H1 (cell line): ENCODE measurements around the gene HNF1B.

Experiments used
- EP300 ChIP-seq, 2 experiments: IDR thresholded peaks; 1 replicate in 1 of 2; 2 replicates in 1 of 2; pipeline ENCODE4 v1.6.1; 2011 to 2012; ENCODE audit warnings: low read depth in 2 of 2, low read length in 2 of 2, mild to moderate bottlenecking in 2 of 2, borderline replicate concordance in 1 of 2, inconsistent platforms in 1 of 2, moderate library complexity in 1 of 2
- EZH2 ChIP-seq: fragments of 200-600 bp; sonication (generic); IDR thresholded peaks from 2 replicates; pipeline ENCODE4 v1.7.1; 2012; ENCODE audit warnings: low read depth, mild to moderate bottlenecking, moderate library complexity, low read length, inconsistent platforms; ENCODE audit not compliant: severe bottlenecking
- MAFK ChIP-seq: IDR thresholded peaks from 2 replicates; pipeline ENCODE4 v1.6.1; 2012; ENCODE audit warnings: low read depth, mild to moderate bottlenecking, improper control_type of control experiment, low read length
- POLR2A ChIP-seq, 2 experiments: IDR thresholded peaks; 1 replicate in 1 of 2; 2 replicates in 1 of 2; pipeline ENCODE4 v1.6.1; 2011; ENCODE audit warnings: low read depth in 2 of 2, low read length in 2 of 2, mild to moderate bottlenecking in 2 of 2; ENCODE audit errors: control extremely low read depth in 1 of 2
- SIRT6 ChIP-seq: IDR thresholded peaks from one replicate; pipeline ENCODE4 v1.7.1; 2012; ENCODE audit warnings: low read length, inconsistent platforms
- TAF1 ChIP-seq: IDR thresholded peaks from 2 replicates; pipeline ENCODE4 v1.6.1; 2011; ENCODE audit warnings: mild to moderate bottlenecking, low read depth, low read length
- YY1 ChIP-seq: IDR thresholded peaks from 2 replicates; pipeline ENCODE4 v1.6.1; 2011; ENCODE audit warnings: low read depth, mild to moderate bottlenecking, low read length
- ZNF274 ChIP-seq: IDR thresholded peaks from 2 replicates; pipeline ENCODE4 v1.7.0; 2012; ENCODE audit warnings: low read length, borderline replicate concordance; ENCODE audit errors: extremely low read depth
- TF ChIP-seq, protein P1 (sequence below), 3 experiments: IDR thresholded peaks; 1 replicate in 2 of 3; 2 replicates in 1 of 3; pipeline versions ENCODE4 v1.5.1 to v1.6.1; 2011; ENCODE audit warnings: low read length in 3 of 3, mild to moderate bottlenecking in 3 of 3, inconsistent platforms in 2 of 3, low read depth in 1 of 3, moderate library complexity in 1 of 3; ENCODE audit not compliant: insufficient read depth in 1 of 3; ENCODE audit errors: control extremely low read depth in 1 of 3
- TF ChIP-seq, protein P2 (sequence below): IDR thresholded peaks from 2 replicates; pipeline ENCODE4 v1.6.1; 2012; ENCODE audit warnings: inconsistent platforms
- TF ChIP-seq, protein P3 (sequence below): IDR thresholded peaks from 2 replicates; pipeline ENCODE4 v1.6.1; 2011; ENCODE audit warnings: low read depth, mild to moderate bottlenecking, low read length; ENCODE audit not compliant: insufficient read depth

DNA sequence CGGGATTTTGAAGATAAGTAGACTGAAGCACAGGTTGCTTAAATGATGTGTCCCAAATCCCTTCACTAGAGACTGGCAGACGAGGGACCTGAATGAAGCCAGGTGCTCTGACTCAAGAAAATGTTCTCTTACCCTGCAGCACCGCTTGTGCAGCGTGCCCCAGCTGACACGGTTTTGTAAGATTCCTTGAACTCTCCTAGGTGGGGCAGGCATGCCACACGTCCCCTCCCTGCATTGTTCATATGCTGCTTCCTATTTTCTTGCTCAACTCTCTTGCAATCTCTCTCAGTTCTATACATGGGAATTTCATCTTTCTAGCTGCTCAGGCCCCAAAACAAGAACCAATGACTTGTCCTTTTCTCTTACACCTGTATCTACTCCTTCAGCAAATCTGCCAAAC is 22.1 kb upstream of the HNF1B start:
- TF ChIP-seq POLR2A (IDR thresholded peaks at IDR 0.05; ENCODE audit: control extremely low read depth in 1 of 2, low read depth in 2 of 2, low read length in 2 of 2), result no peak
- TF ChIP-seq TAF1, result no peak
- no peak for TF ChIP-seq MAFK
- TF ChIP-seq, protein P1, sequence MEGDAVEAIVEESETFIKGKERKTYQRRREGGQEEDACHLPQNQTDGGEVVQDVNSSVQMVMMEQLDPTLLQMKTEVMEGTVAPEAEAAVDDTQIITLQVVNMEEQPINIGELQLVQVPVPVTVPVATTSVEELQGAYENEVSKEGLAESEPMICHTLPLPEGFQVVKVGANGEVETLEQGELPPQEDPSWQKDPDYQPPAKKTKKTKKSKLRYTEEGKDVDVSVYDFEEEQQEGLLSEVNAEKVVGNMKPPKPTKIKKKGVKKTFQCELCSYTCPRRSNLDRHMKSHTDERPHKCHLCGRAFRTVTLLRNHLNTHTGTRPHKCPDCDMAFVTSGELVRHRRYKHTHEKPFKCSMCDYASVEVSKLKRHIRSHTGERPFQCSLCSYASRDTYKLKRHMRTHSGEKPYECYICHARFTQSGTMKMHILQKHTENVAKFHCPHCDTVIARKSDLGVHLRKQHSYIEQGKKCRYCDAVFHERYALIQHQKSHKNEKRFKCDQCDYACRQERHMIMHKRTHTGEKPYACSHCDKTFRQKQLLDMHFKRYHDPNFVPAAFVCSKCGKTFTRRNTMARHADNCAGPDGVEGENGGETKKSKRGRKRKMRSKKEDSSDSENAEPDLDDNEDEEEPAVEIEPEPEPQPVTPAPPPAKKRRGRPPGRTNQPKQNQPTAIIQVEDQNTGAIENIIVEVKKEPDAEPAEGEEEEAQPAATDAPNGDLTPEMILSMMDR (IDR thresholded peaks at IDR 0.05; ENCODE audit: control extremely low read depth in 1 of 3, insufficient read depth in 1 of 3, low read depth in 1 of 3, low read length in 3 of 3), result no peak
- TF ChIP-seq YY1, result no peak
- TF ChIP-seq EZH2, result no peak
- TF ChIP-seq EP300 (IDR thresholded peaks at IDR 0.05; ENCODE audit: borderline replicate concordance in 1 of 2, low read depth in 2 of 2, low read length in 2 of 2), result no peak
- TF ChIP-seq, protein P2, sequence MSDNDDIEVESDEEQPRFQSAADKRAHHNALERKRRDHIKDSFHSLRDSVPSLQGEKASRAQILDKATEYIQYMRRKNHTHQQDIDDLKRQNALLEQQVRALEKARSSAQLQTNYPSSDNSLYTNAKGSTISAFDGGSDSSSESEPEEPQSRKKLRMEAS, result no peak
- TF ChIP-seq, protein P3, sequence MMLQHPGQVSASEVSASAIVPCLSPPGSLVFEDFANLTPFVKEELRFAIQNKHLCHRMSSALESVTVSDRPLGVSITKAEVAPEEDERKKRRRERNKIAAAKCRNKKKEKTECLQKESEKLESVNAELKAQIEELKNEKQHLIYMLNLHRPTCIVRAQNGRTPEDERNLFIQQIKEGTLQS, result no peak
- TF ChIP-seq ZNF274, result no peak
- no peak for TF ChIP-seq SIRT6
